H1 (cell line): ENCODE results near the gene ZDHHC11. TPM values are rescaled to one million over a fixed set of nuclear protein-coding genes. Genes with fewer than 3 reads are reported as not detected.

Experiments
- CHD1 ChIP-seq: IDR thresholded peaks from 2 replicates; pipeline ENCODE4 v1.6.1; 2012; ENCODE audit warnings: low read depth, low read length, improper control_type of control experiment
- HDAC6 ChIP-seq: IDR thresholded peaks from one replicate; pipeline ENCODE4 v1.7.1; 2012; ENCODE audit warnings: low read depth, mild to moderate bottlenecking, inconsistent platforms, low read length, moderate library complexity
- polyA plus RNA-seq, 7 experiments: library from polyadenylated mRNA; depleted of rRNA in 3 of 7; stranded (reverse) in 5 of 7; unstranded in 2 of 7; fragments of >200 nt in 5 of 7; fragments of 200-250 nt in 2 of 7; gene quantifications; 1 replicate in 5 of 7; 2 replicates in 1 of 7; 4 replicates in 1 of 7; pipeline versions ENCODE4 v1.2.1 to v1.2.3, GENCODE V29; 2011 to 2013; ENCODE audit warnings: missing spikeins in 2 of 7, mixed read lengths in 2 of 7
- total RNA-seq: library from RNA; stranded (reverse); fragmentation: NEBNext Ultra II Directional; extraction: Animal tissue kit (Norgen Biotek cat#: 25700); gene quantifications from 2 replicates; pipeline ENCODE4 v1.2.1, GENCODE V29; 2021

ZDHHC11 gene
- total and polyA plus RNA-seq, 2 of the 8 experiments (the other 6 are each of a cell fraction or from before 2014, with no cell fraction given): 4.7 to 16.6 TPM

GRCh38 chr5:756865-757345 lies 93.9 kb downstream of the ZDHHC11 start (continued):
- no peak for TF ChIP-seq HDAC6
- no peak for TF ChIP-seq CHD1
